ENCODE results near the gene OR6C1. TPM values are rescaled to one million over a fixed set of nuclear protein-coding genes. Genes with fewer than 3 reads are reported as not detected.

The OR6C1 gene
- not detected for total RNA-seq

DNA sequence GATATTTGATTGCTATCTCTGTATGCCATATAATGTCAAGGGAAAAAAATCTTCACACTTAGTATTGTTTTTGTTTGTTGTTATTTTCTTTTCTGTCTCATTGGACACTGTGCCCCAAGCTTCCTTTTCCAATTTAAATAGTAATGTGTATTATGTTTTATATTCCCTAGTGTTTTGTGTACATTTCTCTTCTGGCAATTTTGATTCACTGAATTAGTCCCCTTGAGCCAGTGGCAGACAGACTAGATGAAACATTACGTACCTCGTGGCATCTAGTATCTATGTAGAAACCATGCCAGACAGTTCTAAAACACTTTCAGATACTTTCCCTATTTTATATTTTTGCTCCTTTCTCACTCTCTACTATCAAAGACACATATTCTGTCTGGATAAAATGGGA lies at the start of gene OR6C1:
OR6C1 (plus strand) TSS at position 301 of the 400 bp plus-strand sequence. CDS start 6,257 bp downstream, outside the sequence.

DNA sequence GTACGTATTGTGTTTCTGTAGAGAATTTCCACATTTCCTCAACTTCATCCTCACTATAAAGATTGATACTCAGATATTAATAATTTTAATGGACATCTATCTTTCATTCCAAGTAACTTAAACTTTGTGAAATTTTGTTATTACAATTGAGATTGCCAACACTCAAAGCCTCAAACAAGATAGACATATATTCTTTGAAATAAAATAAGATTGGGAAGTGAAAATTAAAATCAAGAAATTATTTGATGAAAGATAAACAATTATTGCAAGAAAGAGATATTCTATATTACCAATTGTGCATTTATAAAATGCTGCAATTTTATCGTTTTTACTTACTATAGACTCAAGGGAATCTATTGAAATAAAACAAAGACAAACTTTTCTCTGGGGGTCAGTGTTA lies 17.7 kb upstream of the OR6C1 start, which contains the start of gene OR6C6:
OR6C6 (minus strand) TSS at position 101 of the 400 bp plus-strand sequence. CDS start 1,337 bp downstream, outside the sequence.

DNA sequence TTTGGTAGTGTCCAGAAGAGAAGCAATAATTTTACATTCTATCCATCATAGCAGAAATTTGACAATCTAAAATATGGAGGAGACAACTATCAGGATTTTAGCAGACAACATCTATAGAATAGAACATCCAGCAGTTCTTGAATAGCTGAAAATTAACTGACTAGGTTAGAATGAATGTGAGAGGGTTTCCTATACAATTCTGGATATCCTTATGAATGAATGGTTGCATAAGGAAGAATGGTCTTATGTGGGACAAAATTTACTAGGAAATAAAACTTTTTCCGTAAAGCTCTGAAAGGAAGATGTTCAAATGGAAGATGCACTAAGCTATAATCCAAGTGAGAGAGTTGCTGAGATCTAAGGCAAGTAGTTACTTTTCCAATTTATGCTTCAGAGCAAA lies 16.3 kb downstream of the OR6C1 start, which contains the start of gene OR6C3:
OR6C3 (plus strand) TSS at position 301 of the 400 bp plus-strand sequence. CDS start 955 bp downstream, outside the sequence.

DNA sequence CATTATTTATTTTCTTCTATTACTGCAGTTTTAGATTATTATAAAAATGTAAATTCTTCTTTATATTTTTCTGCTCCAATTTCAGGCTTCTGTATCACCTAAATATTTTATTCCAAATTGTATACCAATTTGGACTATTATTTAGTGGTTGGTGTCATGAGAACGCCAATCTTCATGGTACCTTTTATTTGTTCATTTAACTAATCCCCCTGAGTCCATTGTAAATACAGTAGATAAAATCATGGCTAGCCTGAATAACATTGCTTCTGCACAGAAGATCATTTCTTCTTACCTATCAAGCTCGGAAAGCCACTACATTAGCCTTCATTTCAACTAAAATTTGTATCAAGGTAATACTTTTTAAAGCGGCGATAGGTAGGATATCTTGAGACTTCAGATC lies 48.5 kb downstream of the OR6C1 start, which contains the start of gene OR6C75:
OR6C75 (plus strand) TSS at position 301 of the 400 bp plus-strand sequence. CDS start 2,136 bp downstream, outside the sequence.

Other genes starting within 250 kb of the OR6C1 start
- not detected for gene OR9K2, start 187.9 kb upstream of the OR6C1 start, total RNA-seq
- not detected for gene OR10A7, start 93.3 kb upstream of the OR6C1 start, total RNA-seq
- not detected for gene OR6C74, start 69.7 kb upstream of the OR6C1 start, total RNA-seq
- not detected for gene OR6C6, start 17.8 kb upstream of the OR6C1 start, total RNA-seq
- gene OR6C3, start 16.4 kb downstream of the OR6C1 start, total RNA-seq, result not detected
- not detected for gene OR6C75, start 48.6 kb downstream of the OR6C1 start, total RNA-seq
- gene OR6C65, start 86.2 kb downstream of the OR6C1 start, total RNA-seq, result not detected
- not detected for gene OR6C76, start 111.9 kb downstream of the OR6C1 start, total RNA-seq
- gene OR6C2, start 129.7 kb downstream of the OR6C1 start, total RNA-seq, result not detected
- not detected for gene OR6C70, start 155.8 kb downstream of the OR6C1 start, total RNA-seq
- gene OR6C68, start 178.0 kb downstream of the OR6C1 start, total RNA-seq, result not detected
- not detected for gene OR6C4, start 235.3 kb downstream of the OR6C1 start, total RNA-seq

Measured in activated naive CD4-positive, alpha-beta T cell treated with anti-CD3 and anti-CD28 coated beads, Interleukin-2, amount 10 ng/mL, durations not matched to agents 5 hours and 36 hours (primary cell).